ENCODE data around the gene XRCC5.

DNA sequence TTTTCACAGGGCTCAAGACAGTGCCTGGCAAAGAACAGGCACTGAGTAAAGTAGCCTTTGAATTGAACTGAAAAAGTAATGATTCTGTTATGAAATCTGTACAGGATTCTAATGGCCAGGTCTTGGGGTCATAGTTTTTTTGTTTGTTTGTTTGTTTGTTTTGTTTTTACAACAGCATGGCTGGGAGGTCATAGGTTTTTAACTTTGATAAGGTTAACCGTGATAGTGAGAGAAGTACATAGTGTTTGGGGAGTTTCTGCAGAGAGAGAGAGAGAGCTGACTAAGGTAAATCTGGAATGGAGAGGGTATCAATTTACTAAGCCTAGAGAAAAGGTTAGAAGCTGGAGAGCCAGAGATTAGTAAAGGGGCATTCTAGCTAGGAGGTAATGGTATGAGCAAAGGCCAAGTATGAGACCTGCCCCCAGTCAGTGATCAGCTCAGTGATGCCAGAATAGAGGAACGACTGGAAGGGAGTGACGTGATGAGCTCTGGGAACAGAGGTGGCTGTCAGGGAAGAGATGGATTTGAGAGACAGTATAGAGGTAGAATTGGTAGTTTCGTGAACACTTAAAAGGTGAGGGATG is 25.9 kb downstream of the XRCC5 start:
- TF ChIP-seq, protein P1, sequence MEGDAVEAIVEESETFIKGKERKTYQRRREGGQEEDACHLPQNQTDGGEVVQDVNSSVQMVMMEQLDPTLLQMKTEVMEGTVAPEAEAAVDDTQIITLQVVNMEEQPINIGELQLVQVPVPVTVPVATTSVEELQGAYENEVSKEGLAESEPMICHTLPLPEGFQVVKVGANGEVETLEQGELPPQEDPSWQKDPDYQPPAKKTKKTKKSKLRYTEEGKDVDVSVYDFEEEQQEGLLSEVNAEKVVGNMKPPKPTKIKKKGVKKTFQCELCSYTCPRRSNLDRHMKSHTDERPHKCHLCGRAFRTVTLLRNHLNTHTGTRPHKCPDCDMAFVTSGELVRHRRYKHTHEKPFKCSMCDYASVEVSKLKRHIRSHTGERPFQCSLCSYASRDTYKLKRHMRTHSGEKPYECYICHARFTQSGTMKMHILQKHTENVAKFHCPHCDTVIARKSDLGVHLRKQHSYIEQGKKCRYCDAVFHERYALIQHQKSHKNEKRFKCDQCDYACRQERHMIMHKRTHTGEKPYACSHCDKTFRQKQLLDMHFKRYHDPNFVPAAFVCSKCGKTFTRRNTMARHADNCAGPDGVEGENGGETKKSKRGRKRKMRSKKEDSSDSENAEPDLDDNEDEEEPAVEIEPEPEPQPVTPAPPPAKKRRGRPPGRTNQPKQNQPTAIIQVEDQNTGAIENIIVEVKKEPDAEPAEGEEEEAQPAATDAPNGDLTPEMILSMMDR (IDR thresholded peaks at IDR 0.05; ENCODE audit: poor library complexity, severe bottlenecking), result no peak
- TF ChIP-seq POLR2AphosphoS5 (IDR thresholded peaks at IDR 0.05), result no peak
- no peak for TF ChIP-seq TAF1 (IDR thresholded peaks at IDR 0.05; ENCODE audit: low read depth)

Data from neural cell (in vitro differentiated cells).